NK-92 treated with Interleukin-12 subunit alpha and Interleukin-12 subunit beta, amount 100 ng/mL, for 24 hours (cell line): ENCODE data around the gene GRIN2D.

Experiments
- DNase-seq: peaks from one replicate; lab custom pipeline; 2025; lab: John Stamatoyannopoulos, UW

Gene GRIN2D

DNA sequence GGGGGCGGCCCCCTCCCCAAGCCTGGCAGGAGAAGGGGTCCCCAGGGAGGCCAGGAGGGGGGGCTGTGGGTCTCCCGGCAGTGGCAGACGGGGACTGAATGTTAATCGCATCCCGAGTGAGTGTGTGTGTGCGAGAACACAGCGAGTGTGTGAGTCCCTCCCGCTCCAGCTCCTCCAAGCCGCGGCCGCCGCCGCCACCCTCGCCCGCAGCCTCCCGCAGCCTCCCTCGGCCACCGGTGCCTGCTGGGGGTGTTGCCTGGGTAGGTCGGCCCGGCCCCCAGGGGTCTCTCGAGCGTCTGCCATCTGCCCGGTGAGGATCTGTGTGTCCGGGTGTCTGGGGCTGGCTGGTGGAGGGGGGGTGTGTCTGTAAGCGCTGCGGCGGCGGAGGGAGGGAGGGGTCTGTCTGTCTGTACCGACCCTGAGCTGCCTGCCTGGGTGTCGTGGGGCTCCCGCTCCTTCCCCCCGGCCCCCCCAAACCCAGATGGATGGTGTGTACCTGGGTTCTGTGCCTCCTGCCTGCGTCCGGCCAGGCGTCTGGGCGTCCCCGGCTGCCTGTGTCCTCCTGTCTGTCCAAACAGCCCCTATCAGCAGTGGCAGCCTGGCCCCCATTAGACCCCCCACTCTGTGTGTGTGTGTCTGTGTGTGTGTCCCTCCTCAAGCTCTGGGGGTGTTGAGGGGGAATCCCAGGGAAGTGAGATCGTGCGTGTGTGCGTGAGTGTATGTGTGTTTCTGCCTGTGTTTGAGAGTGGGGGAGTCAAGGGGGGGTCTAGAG lies at the start of gene GRIN2D:
GRIN2D (plus strand) TSS at position 110 of the 772 bp plus-strand sequence. CDS start 4,725 bp downstream, outside the sequence.
- no peak for DNase-seq

DNA sequence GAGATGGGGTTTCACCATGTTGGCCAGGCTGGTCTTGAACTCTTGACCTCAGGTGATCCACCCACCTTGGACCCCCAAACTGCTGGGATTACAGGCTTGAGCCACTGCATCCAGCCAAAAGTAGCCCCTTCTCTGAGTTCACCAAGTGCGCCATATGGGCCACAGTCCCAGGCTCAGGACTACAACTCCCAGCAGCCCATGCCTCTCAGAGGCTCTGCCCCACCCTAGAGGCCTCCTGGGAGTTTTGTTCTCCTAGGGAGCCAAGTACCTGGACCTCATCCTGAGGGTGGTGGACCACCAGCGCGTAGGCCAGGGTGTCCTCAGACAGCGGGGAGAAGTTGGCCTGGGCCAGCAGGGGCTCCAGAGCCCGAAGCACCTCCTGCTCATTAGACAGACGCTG lies 48.6 kb upstream of the GRIN2D start:
- DNase-seq, result no peak

GRCh38 chr19:48346191-48346590 lies 47.3 kb upstream of the GRIN2D start:
- DNase-seq, result no peak

DNA sequence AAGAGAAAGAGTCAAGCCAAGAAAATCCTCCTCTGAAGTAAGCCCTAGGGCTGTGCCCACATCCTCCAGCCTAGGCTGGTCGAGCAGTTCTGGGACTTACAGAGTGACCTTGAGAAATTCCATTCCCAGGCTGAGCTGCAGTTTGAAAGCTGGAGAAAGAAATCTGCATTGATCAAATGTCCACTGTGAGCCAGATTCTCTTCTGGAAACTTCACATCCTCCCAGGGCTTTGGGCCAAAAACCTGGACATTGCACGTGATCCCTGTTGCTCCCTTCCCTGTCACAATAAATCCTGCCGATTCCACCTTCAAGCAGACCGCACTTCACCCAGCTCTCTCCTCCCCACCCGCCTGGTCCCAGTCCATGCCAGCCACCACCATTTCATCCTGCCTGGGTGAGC lies 45.4 kb upstream of the GRIN2D start:
- no peak for DNase-seq

DNA sequence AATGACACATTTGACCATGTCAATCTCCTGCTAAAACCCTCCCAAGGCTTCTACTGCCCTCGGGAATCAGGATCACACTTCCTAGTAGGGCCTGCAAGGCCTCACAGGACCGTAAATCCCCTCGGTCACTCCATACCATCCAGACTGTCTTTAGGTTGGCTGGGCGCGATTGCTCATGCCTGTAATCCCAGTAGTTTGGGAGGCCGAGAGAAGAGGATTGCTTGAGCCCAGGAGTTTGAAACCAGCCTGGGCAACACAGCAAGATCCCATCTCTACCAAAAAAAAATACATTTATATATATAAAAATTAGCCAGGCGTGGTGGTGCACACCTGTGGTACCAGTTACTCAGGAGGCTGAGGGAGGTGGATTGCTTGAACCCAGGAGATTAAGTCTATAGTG lies 44.7 kb upstream of the GRIN2D start:
- DNase-seq, result no peak

GRCh38 chr19:48350856-48351255 lies 42.6 kb upstream of the GRIN2D start:
- DNase-seq, result no peak

GRCh38 chr19:48351341-48351752 lies 42.1 kb upstream of the GRIN2D start:
- peak; percentile 51 for DNase-seq

DNA sequence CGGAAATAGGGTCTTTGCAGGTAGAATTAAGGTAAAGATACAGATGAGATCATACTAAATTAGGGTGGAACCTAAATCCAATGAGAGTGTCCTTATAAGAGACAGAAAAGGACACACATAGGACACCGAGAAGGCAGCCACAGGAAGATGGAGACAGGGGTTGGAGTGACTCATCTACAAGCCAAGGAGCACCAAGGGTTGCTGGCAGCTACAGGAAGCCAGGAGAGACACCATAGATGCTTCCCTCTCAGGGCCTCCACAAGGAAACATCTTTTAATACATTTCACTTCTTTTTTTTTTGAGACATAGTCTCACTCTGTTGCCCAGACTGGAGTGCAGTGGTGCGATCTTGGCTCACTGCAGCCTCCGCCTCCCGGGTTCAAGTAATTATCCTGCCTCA lies 39.8 kb upstream of the GRIN2D start:
- DNase-seq, result no peak

- no peak for DNase-seq
Measured at GRCh38 chr19:48354332-48354992, 39.0 kb upstream of the GRIN2D start.

GRCh38 chr19:48355365-48355954 lies 38.0 kb upstream of the GRIN2D start:
- DNase-seq, result no peak

DNA sequence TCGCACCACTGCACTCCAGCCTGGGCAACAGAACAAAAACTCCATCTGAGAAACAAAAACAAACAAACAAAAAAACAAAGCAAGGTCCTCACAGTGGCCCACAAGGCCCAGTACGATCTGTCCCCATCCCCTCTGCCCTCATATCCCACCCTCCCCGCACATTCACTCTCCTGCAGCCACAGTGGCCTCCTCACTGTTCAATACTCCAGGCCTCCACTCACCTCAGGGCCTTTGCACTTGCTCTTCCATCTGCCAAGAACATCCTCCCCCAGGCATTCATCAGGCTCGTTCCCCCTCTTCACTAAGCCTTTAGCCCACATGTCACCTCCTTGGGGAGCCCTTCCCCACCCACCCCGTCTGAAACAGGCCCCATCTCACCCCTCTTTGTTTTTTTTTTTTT lies 34.3 kb upstream of the GRIN2D start:
- DNase-seq, result no peak

DNA sequence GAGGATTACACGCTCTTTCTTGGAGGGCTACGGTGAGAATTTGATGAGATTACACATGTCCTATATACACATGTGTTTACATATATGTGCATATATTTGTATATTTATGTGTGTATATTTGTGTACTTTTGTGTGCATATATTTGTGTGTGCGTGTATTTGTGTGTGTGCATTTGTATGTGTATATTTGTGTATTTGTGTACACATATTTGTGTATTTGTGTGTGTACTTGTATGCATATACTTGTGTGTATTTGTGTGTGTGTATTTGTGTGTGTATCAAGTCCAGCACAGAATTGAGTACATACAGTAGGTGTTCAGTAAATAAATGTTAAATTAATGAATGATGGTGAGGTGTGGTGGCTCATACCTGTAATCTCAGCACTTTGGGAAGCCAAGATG lies 31.6 kb upstream of the GRIN2D start:
- DNase-seq, result no peak

DNA sequence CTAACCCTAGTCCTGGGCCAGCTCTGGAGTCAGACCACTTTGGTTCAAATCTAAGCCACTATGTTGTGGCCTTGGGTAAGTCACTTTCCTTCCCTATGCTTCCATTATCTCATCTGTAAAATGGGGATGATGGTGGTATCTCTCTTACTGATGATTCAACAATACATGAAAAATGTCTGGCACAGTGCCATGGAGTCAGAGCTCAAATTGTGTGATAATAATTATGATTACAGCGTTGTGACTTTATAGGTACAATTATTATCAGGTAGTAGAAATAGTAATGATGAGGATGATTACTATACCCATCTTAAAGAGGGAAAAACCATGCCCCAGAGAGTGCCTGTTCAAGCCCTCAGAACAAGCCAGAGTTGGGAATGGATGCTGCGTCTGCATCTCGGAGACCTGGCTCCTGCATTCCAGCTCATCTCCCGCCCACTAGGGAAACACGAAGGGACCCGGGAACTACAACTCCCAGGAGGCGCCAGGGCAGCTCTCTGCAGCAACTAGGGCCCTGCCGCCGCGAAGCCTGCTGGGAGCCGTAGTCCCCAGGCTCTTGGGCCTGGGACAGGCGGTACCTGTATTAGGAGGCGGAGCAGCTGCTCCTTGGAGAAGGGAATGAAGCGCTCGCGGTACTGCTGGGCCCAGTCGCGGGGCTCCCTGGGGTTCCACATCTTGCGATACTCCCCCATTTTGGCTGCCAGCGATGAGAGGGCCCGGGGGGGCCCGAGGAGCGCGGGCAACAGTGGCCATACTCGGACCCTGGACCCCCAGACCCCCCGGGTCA lies 30.6 kb upstream of the GRIN2D start:
- peak; percentile 91 for DNase-seq

DNA sequence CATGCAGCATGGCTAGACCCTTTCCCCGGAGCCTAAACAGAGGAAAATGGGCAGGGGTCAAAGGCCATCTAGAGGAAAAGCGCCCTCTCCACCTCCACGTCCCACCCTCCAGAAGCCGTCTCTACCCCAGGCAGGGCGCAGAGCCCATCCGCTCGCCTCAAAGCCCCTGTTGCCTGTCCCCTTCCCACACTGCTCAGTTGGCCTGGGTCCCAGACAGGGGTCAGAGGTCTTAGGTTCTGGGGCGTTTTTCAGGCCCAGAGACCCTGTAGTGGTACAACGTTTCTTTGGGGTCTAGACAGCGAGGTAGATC lies 30.0 kb upstream of the GRIN2D start:
- DNase-seq, result no peak

DNA sequence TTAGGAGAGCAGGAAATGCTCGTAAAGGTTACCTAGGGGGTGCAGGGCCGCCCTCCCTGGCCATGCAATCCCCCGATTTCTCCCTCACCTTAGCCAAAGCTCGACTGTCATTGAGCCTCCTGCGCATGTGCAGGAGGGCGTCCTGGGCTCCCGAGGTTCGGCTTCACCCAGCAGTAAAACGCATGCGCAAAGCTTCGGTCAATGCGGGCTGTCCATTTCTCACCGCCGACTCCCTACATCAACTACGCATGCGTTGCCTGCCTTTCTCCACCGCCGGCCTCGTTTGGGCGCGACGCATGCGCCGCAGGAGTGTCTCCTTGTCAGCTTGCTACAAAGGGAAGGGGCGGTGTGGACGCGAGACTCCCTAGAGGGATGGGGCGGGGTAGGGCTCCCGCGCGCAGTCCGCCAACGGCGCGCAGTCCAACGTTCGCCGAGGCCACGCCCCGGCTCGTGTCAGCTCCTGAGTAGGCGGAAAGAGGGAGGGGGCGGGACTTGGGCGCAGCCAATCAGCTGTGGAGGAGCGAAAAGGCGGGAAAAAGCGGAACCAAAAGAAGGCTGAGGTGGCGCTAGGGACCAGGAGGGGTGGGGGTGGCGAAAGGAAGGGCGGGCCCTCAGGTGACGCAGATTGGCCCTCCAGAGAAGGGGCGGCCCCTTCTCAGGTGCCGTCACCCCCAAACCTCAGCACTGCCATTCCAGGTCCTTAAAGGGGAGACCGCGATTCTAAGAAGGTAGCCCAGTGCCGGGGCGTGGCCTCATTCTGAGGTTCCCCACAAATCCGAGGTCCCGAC lies 29.5 kb upstream of the GRIN2D start, which contains the start of the genes SYNGR4 and TMEM143:
SYNGR4 (plus strand) TSS at position 558 of the 788 bp plus-strand sequence. CDS start 1,476 bp downstream, outside the sequence.
TMEM143 (minus strand) TSS at position 131 of the 788 bp plus-strand sequence; CDS start at position 111, 20 bp downstream.
- DNase-seq, result peak; percentile 99

- no peak for DNase-seq
Measured at GRCh38 chr19:48364598-48365348, 28.7 kb upstream of the GRIN2D start.

- DNase-seq, result no peak
Measured at GRCh38 chr19:48365602-48366001, 27.9 kb upstream of the GRIN2D start.

DNA sequence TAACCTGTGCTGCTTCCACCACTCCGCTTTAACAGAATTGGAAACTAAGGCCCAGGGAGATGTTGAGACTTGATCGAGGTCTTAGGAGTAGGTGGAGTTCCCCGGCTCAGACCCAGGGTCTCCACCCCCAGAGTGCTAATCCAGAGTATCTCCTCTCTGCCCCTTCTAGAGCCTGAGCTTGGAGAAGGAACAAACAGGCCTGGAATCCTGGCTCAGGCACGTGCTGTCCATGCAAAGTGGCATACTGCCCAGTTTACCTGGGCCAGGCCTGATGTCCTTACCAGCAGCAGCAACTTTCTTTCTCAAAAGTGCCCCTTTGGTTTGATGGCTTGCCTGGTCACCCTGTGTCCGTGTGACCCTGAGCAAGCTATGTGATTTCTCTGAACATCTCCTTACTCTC lies 25.6 kb upstream of the GRIN2D start:
- no peak for DNase-seq

GRCh38 chr19:48368936-48369335 lies 24.5 kb upstream of the GRIN2D start:
- no peak for DNase-seq

- no peak for DNase-seq
Measured at GRCh38 chr19:48370955-48371354, 22.5 kb upstream of the GRIN2D start.

DNA sequence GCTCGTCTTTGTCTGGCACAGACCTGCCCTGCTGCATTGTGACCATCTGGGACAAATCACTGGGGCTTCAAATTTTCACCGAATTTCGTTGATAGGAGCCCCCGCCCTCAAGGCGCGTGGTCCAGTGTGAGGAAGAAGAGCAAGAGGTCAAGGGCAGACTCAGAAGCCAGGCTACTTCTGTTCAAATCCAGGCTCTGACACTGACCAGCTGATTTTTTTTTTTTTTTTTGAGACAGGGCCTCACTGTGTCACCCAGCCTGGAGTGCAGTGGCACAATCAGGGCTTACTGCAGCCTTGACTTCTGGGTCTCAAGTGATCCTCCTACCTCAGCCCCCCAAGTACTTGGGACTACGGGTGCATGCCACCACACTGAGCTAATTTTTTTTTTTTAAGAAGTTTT lies 22.1 kb upstream of the GRIN2D start:
- DNase-seq, result no peak
